ENCODE measurements around the gene CALR3. TPM values are rescaled to one million over a fixed set of nuclear protein-coding genes. Genes with fewer than 3 reads are reported as not detected.
A peak's percentile ranks its signal among the peaks of the same experiment; 100 is the strongest.
"Not testable (repeated sequence)": the region's sequence is repeated elsewhere in the genome, so short reads cannot be mapped to it uniquely, and the experiment has no call there.

The CALR3 gene, protein sequence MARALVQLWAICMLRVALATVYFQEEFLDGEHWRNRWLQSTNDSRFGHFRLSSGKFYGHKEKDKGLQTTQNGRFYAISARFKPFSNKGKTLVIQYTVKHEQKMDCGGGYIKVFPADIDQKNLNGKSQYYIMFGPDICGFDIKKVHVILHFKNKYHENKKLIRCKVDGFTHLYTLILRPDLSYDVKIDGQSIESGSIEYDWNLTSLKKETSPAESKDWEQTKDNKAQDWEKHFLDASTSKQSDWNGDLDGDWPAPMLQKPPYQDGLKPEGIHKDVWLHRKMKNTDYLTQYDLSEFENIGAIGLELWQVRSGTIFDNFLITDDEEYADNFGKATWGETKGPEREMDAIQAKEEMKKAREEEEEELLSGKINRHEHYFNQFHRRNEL
- not detected for polyA plus RNA-seq (ENCODE audit: insufficient read length)

DNA sequence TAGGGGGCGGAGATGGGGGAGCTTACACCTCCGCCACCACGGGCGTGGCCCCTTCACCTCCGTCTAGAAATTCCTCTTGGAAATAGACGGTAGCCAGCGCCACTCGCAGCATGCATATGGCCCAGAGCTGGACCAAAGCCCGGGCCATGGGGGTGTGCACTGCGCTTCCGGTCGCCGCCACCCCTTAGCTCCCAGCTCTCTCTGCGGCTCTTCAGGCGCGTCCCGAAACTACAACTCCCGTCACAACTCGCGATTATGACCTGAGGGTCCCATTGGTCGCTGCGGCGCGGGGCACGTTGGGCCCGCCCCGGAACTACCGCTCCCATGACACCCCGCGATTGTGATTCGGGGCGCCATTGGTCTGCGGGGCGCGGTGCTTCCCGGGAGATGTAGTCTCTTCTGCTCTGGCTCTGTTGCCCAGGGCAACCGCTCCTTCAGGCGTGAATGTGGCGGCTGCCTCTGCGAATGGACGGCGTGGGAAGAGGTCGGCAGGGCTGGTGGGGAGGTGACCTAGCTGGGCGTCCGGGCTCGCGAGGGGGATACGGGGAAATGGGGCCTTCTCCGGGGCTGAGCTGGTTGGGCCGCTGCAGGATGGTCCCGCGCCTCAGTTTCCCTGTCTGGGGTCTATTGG, at the start of gene CALR3, which contains the start of gene C19orf44:
Gene CALR3 (minus strand): TSS at position 186 of the 631 bp plus-strand sequence. CDS start 38 bp downstream, at position 148.
Gene C19orf44 (plus strand): TSS at position 413 of the 631 bp plus-strand sequence. CDS start 4,399 bp downstream, outside the sequence.
- DNase-seq (ENCODE audit: low read depth) = peak; percentile 95

DNA sequence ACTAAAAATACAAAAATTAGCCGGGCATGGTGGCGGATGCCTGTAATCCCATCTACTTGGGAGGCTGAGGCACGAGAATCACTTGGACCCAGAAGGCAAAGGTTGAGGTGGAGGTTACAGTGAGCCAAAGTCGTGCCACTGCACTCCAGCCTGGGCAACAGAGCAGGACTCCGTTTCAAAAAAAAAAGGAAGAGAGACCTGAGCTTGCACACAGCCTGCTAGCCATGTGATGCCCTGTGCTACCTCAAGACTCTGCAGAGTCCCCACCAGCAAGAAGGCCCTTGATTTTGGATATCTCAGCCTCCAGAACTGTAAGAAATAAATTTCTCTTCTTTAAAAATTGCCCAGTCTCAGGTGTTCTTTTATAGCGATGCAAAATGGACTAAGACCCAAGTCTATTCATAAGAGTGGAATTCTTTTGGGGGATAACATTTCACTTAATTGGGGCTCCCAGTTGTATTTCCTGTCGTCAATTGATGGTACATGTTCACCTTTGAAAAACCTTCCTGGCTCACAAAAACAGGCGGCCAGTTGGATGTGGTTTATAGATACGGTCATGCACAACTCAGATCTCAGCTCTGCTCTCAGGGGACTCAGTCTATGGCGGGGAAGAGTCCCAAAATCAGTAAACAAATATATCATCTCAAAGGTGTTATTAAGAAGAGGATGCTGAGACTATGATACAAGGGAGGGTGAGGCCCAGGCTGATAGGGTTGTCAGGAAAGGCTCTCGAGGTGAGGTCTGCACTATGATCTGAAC, 48.7 kb upstream of the CALR3 start:
- no peak for DNase-seq (ENCODE audit: low read depth)

DNA sequence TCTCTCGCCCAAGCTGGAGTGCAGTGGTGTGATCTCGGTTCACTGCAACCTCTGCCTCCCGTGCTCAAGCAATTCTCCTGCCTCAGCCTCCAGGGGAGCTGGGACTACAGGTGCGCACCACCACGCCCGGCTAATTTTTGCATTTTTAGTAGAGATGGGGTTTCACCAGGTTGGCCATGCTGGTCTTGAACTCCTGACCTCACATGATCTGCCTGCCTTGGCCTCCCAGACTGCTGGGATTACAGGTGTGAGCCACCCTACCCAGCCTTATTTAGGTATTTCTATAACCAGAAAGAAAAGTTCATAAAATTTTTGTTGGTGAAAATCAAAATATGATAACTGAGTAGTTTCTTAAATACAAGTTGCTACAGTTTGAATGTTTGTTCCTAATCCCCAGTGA, 47.8 kb upstream of the CALR3 start:
- not testable (repeated sequence) for DNase-seq (ENCODE audit: low read depth)

GRCh38 chr19:16542910-16543472, 47.0 kb upstream of the CALR3 start:
- DNase-seq (ENCODE audit: low read depth) = no peak

DNA sequence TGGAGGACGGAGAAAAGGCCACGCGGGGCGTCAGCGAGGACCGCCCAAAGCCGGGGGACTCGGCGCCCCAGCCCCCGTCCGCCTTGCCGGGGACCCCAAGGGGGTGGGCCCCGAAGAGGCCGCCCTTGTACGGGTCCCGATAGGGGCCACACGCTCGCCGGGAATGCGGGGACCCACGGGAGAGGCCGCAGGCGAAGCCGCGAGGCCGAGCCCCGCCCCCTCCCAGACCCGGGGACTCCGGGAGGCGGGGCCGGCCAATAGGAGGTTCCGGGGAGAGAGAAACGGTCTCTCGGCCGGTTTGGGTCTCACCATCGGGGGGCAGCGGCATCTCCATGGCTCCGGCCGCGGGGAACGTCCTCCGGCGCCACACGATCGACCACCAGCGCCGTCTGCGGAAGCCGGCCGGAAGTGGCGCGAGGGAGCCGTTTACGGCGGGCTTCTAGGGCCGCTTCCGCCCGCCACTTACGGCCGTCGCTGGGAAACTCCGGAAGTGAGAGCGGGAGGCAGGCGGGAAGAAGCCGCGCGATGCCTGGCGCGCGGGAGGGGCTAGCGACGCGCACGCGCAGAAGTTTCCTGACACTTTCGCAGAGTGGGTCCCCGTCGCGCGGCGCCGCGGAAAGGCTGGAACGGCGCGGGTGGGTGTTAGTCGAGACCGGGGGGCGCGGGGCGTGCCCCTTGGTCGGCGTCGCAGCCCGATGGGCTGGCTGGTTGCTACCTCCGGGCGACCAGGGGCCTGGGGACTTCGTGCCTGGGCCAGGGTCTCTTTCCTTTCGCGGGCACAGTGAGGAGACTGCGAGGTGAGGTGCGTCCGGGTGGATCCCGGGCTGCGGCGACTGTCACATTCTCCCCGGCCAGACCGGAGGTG, 46.3 kb upstream of the CALR3 start, which contains the start of gene CHERP:
Gene CHERP (minus strand): TSS at position 393 of the 865 bp plus-strand sequence. CDS start 59 bp downstream, at position 334.
- DNase-seq (ENCODE audit: low read depth) = peak; percentile 86

- DNase-seq (ENCODE audit: low read depth) = no peak
Observed at GRCh38 chr19:16541526-16542044, 45.6 kb upstream of the CALR3 start.

- DNase-seq (ENCODE audit: low read depth) = no peak
Observed at GRCh38 chr19:16540948-16541347, 45.0 kb upstream of the CALR3 start.

DNA sequence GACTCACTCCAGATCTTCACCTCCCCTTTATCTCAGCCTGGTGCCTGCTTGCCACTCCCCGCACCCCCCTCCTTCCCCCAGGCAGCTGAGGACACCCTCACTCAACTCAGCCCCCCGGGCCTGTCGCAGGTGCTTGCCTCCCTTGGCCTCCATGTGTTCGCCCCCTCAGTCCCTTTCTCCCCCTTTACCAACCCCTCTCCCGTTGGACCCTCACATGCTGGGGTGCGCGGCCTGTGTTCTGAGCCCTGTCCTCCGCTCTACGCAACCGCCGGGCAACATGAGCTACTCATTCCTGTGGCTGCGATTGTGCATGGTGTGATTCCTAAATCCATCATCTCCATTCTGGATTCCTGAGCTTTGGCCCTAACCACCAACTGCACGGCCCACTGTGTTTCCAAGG, 41.1 kb upstream of the CALR3 start:
- DNase-seq (ENCODE audit: low read depth) = no peak

- DNase-seq (ENCODE audit: low read depth) = no peak
Observed at GRCh38 chr19:16536130-16536529, 40.2 kb upstream of the CALR3 start.

DNA sequence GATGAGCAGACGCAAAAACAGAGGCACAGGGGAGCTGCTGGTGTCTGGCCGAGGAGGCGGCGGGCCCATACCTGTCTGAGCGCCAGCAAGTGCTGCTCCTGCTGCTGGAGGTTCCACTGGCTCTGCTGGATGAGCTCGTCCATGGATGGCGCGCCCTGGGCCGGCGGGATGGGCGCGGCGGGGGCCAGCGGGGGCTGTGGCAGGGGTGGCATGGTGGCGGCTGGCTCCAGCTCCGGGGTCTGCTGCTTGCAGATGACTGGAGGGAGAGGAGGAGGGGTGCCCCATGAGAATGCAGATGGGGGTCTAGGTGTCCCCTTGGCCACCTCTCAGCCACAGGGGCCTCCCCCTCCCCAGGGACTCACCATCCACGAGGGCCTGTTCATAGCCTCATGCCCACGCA, 39.4 kb upstream of the CALR3 start:
- DNase-seq (ENCODE audit: low read depth) = no peak

DNA sequence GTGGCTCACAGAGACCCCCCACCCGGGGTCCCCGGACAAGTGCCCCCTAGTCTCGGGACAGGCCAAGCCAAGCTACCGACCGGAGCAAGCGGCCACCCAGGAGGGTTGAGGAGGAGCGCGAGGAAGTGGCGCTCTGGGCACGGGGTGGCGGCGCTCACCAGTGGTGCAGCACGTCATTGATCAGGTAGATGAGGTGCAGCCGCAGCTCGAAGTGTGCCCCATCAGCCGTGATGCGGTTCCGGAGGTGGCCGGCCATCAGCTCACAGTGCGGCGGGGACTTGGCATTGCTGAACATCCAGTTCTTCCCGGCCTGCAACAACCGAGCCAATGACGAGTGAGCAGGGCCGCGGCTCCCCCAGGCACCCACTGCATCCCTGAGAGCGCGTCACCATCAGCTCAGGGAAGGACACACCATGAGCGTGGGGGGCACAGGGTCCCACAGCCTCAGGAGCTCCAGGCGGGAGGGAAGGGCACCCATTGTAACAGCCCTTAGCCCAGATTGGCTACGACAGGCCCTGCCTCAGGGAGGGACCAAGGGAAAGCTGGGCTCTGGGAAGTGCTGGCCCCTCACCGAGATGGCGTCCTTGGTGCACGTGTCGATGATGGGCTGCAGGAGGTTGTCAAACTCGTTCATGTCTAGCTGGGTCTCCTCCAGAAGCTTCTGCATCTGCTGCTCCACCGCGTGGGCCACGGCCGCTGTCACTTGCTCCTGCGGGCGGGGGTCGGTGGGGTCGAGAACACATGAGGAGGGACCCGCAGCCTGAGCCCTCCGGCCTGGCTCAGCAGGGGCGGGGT, 36.7 kb upstream of the CALR3 start:
- DNase-seq (ENCODE audit: low read depth) = no peak

- DNase-seq (ENCODE audit: low read depth) = no peak
Observed at GRCh38 chr19:16531380-16531669, 35.4 kb upstream of the CALR3 start.

- no peak for DNase-seq (ENCODE audit: low read depth)
Observed at GRCh38 chr19:16530540-16531379, 34.8 kb upstream of the CALR3 start.

GRCh38 chr19:16529466-16530144, 33.6 kb upstream of the CALR3 start:
- DNase-seq (ENCODE audit: low read depth) = no peak

DNA sequence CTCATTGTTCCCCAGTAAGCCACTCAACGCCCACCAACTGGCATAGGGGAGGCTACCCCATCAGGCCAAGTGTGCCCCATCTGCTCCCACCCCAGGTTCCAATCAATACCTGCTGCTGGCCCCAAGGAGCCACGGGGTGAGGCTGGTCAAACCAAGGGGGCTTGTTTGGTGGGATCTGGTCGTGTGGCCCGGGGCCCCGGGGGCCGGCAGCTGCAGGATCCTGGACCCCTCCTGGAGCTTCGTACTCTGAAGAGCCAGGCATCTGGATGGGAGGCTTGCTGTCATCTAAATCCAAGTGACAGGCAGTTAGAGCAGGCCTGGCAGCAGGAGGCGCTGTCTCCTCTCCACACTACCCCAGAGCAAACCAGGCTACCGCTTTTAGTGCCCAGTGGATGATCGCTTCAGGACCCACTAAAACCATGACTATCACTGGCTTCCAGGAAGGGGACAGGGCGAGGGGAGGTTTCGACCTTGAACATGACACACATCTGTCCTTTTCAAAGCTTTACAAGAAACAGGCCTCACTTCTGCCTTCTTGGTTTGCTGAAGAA, 32.1 kb upstream of the CALR3 start:
- no peak for DNase-seq (ENCODE audit: low read depth)

- DNase-seq (ENCODE audit: low read depth) = no peak
Observed at GRCh38 chr19:16527334-16527935, 31.5 kb upstream of the CALR3 start.

GRCh38 chr19:16525751-16526481, 29.9 kb upstream of the CALR3 start:
- DNase-seq (ENCODE audit: low read depth) = no peak
